Stimulated activated CD4-positive, alpha-beta T cell treated with anti-CD3 and anti-CD28 coated beads, Interleukin-15, amount 100 ng/mL, for 1 hour (primary cell): ENCODE results near the gene XRN2.
"Not testable (repeated sequence)": the region's sequence is repeated elsewhere in the genome, so short reads cannot be mapped to it uniquely, and the experiment has no call there.

Experiments
- DNase-seq, 2 donors: peaks; one replicate each; pipeline ENCODE4 v3.0.0-alpha.2; 2020; ENCODE audit warnings: low read depth in 1 of 2, low spot score in 1 of 2

XRN2 gene

GRCh38 chr20:21342656-21343345, 39.7 kb downstream of the XRN2 start:
- no peak for DNase-seq

GRCh38 chr20:21344206-21344900, 41.2 kb downstream of the XRN2 start:
- no peak for DNase-seq

- no peak for DNase-seq
These were observed 41.8 kb downstream of the XRN2 start for GRCh38 chr20:21344961-21345360.

DNA sequence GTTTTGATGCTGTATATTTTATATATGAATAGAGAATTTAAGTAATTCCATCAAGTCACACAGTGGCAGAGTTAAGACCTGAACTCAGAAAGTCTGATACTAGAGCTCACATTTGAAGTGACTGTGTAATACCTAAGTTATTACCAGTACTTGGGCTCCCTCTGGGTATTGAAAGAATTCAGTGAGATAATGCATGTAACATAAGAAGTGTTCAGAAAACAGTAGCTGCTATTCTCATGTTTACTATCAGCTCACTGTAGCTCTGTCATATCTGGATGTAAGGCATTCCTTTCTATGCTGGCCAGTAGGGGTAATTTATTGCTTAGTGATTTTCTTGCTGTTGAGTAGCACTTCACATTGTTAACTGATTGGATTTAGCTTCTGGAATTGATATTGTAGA, 49.6 kb downstream of the XRN2 start:
- DNase-seq = no peak

DNA sequence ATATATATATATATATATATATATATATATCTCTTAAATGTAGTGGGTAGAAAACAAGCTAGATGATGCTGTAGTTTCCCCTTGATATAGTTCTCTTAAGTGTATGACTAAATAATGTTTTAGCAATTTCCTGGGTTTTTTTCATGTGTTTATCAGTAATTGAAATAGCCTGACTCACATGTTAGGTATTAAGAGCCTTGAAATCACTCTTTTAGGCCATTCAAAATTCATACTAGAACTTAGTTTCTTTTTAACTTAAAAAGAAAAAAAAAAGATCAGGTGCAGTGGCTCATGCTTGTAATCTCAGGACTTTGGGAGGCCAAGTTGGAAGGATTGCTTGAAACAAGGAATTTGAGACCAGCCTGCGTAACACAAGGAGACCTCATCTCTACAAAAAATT, 50.1 kb downstream of the XRN2 start:
- DNase-seq = no peak

- no peak for DNase-seq
These were observed 52.9 kb downstream of the XRN2 start for GRCh38 chr20:21355981-21356380.

- no peak for DNase-seq
These were observed 53.3 kb downstream of the XRN2 start for GRCh38 chr20:21356386-21356785.

GRCh38 chr20:21357844-21358243, 54.7 kb downstream of the XRN2 start:
- no peak for DNase-seq

GRCh38 chr20:21358737-21359136, 55.6 kb downstream of the XRN2 start:
- no peak for DNase-seq

DNA sequence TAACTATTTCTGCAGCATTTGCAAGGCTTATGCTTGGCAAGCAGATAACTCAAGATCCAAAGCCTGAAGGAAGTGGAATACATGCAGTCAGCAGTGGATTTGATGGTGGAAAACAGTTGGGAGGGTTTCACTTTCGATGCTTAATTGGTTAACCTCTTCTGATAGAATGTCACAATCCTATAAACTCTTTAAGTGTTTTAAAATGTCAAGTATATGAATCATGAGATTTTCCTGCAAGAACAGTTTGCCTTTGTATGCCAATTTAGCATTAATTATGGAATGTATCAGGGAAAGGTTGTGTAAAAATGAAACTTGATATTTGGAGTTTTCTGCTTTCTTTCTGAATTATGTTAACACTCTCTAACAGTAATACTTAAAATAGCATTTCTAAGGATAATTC, 57.6 kb downstream of the XRN2 start:
- no peak for DNase-seq

GRCh38 chr20:21361266-21361665, 58.1 kb downstream of the XRN2 start:
- no peak for DNase-seq

- DNase-seq = no peak
These were observed 61.3 kb downstream of the XRN2 start for GRCh38 chr20:21364413-21364812.

GRCh38 chr20:21365771-21366170, 62.6 kb downstream of the XRN2 start:
- DNase-seq = no peak

DNA sequence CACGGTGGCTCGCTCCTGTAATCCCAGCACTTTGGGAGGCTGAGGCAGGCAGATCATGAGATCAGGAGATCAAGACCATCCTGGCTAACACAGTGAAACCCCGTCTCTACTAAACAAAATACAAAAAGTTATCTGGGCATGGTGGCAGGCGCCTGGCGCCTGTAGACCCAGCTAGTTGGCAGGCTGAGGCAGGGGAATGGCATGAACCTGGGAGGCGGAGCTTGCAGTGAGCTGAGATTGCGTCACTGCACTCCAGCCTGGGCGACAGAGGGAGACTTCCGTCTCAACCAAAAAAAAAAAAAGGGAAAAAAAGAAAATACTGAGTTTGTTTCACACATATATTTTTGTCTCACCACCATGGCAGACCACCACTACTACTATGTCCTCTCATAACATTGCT, 63.1 kb downstream of the XRN2 start:
- DNase-seq = not testable (repeated sequence)

GRCh38 chr20:21368791-21369190, 65.7 kb downstream of the XRN2 start:
- DNase-seq = no peak

- no peak for DNase-seq
These were observed 68.1 kb downstream of the XRN2 start for GRCh38 chr20:21371193-21371592.

DNA sequence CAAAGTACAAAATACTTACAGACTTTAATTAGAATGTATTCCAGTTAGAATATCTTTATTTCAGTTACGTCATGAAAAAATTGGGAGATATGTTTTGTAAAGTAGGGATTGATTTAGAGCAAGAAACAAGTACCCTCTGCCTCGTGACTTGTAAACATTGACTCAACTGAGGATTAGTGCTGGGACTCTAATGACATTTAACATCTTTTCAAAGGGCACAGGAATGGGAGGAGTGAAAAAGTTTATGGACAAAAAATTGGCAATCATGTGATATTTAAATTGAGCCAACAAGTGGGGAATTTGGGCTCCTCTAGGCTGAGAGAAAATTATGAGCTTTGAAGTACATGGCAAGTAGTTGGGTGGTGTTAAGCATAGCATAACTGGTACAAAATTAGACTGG, 68.9 kb downstream of the XRN2 start:
- DNase-seq = no peak

- no peak for DNase-seq
These were observed 70.3 kb downstream of the XRN2 start for GRCh38 chr20:21373436-21373835.

- no peak for DNase-seq
These were observed 73.5 kb downstream of the XRN2 start for GRCh38 chr20:21376626-21377025.

GRCh38 chr20:21377701-21378100, 74.6 kb downstream of the XRN2 start:
- no peak for DNase-seq

DNA sequence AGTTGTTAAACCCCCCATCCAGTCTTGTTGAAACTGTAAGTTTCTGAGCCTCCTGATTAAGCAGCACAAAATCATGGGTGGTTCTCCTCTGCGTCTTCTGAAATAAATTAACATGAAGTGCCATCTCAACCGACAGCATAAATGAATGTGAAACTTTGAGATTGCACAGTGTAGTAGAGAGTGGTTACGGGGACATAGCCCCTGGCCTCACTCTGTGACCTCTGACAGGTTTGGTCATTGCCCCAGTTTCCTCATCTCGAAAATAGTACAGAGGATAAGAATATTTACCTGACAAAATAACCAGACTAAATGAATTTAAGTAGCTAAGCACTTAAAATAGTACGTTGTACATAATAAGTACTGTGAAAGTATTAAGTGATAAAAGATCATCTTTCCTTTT, 75.1 kb downstream of the XRN2 start:
- no peak for DNase-seq

- no peak for DNase-seq
These were observed 77.6 kb downstream of the XRN2 start for GRCh38 chr20:21380711-21381110.

DNA sequence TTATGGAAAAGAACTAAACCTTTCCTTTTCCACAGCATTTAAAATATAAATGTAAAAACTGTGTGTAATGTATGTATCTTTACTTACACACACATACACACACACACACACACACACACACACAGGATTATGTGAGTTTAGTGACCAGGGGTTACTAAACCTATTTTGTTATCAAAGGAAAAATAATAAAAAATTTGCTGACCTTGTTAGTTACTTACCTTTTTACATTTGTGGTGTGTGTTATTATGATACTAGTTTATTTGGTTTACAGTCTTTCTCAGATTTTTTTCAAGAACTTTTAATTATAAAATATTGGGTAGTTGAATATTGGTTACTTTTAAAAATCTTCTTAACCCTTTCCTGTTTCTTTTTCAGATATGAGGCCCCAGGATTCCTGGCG, 78.5 kb downstream of the XRN2 start:
- DNase-seq = no peak
